ENCODE data around the gene ALPK3.

ALPK3 gene

GRCh38 chr15:84899750-84900149, 82.6 kb downstream of the ALPK3 start:
- peaks cover 0 to 18% (median 4%) of the 10 kb centered on the region in 5 experiments for H3K9me3 ChIP-seq (ENCODE audit: control extremely low read depth in 1 of 5, control insufficient read depth in 4 of 5, insufficient read depth in 2 of 5, low read depth in 1 of 5, low read length in 4 of 5)
- 80% methylated on average over 2 of the region's 7 CpGs for WGBS (ENCODE audit: insufficient coverage)
- ChIA-PET POLR2A (no interaction called here), CTCF (interaction anchor here (1.8 kb wide), 1 partner anchor 12 kb away, joined by 3 read pairs; no protein-coding TSS in a partner anchor)
- H3K27me3 ChIP-seq (replicated peaks in 2 of 5; ENCODE audit: control insufficient read depth in 4 of 5, insufficient read depth in 5 of 5, low read length in 4 of 5): no peaks in the 10 kb centered on the region
- no peak overlapping the region for H3K4me3 ChIP-seq (ENCODE audit: control insufficient read depth in 1 of 7, extremely low read depth in 1 of 7, insufficient read depth in 4 of 7, low read depth in 2 of 7, low read length in 6 of 7)
- H3K4me1 ChIP-seq (ENCODE audit: control extremely low read depth in 1 of 4, control insufficient read depth in 4 of 4, insufficient read depth in 4 of 4, low read length in 3 of 4): no peaks in the 10 kb centered on the region
- DNase-seq: no peak
- no peaks in the 10 kb centered on the region for H3K36me3 ChIP-seq (ENCODE audit: control insufficient read depth in 4 of 4, insufficient read depth in 4 of 4, low read length in 3 of 4)
- no peak overlapping the region for H3K27ac ChIP-seq (ENCODE audit: insufficient read depth in 1 of 2, low read depth in 1 of 2, low read length in 2 of 2, poor library complexity in 1 of 2, severe bottlenecking in 2 of 2)

GRCh38 chr15:84901540-84901939, 84.4 kb downstream of the ALPK3 start:
- DNase-seq: no peak

GRCh38 chr15:84903751-84904150, 86.6 kb downstream of the ALPK3 start:
- CTCF ChIA-PET: no interaction called here
- Histone ChIP-seq H3K4me1 (ENCODE audit: control extremely low read depth in 1 of 4, control insufficient read depth in 4 of 4, insufficient read depth in 4 of 4, low read length in 3 of 4) (no peaks in the 10 kb centered on the region), H3K36me3 (ENCODE audit: control insufficient read depth in 4 of 4, insufficient read depth in 4 of 4, low read length in 3 of 4) (no peaks in the 10 kb centered on the region), H3K9me3 (ENCODE audit: control extremely low read depth in 1 of 5, control insufficient read depth in 4 of 5, insufficient read depth in 2 of 5, low read depth in 1 of 5, low read length in 4 of 5) (peaks cover 0 to 14% (median 4%) of the 10 kb centered on the region in 5 experiments), H3K4me3 (ENCODE audit: control insufficient read depth in 1 of 7, extremely low read depth in 1 of 7, insufficient read depth in 4 of 7, low read depth in 2 of 7, low read length in 6 of 7) (no peak overlapping the region), H3K27ac (ENCODE audit: insufficient read depth in 1 of 2, low read depth in 1 of 2, low read length in 2 of 2, poor library complexity in 1 of 2, severe bottlenecking in 2 of 2) (no peak overlapping the region), H3K27me3 (replicated peaks in 2 of 5; ENCODE audit: control insufficient read depth in 4 of 5, insufficient read depth in 5 of 5, low read length in 4 of 5) (no peaks in the 10 kb centered on the region)
- 100% methylated on average over 1 of the region's 2 CpGs for WGBS (ENCODE audit: insufficient coverage)
- POLR2A ChIA-PET: interaction anchor here (0.7 kb wide), 1 partner anchor 28 kb away, joined by 3 read pairs; no protein-coding TSS in a partner anchor
- no peak for DNase-seq

More at GRCh38 chr15:84901540-84901939, 84.4 kb downstream of the ALPK3 start:
- Histone ChIP-seq H3K4me1 (ENCODE audit: control extremely low read depth in 1 of 4, control insufficient read depth in 4 of 4, insufficient read depth in 4 of 4, low read length in 3 of 4) (no peaks in the 10 kb centered on the region), H3K27ac (ENCODE audit: insufficient read depth in 1 of 2, low read depth in 1 of 2, low read length in 2 of 2, poor library complexity in 1 of 2, severe bottlenecking in 2 of 2) (no peak overlapping the region), H3K36me3 (ENCODE audit: control insufficient read depth in 4 of 4, insufficient read depth in 4 of 4, low read length in 3 of 4) (no peaks in the 10 kb centered on the region), H3K9me3 (ENCODE audit: control extremely low read depth in 1 of 5, control insufficient read depth in 4 of 5, insufficient read depth in 2 of 5, low read depth in 1 of 5, low read length in 4 of 5) (peaks cover 0 to 18% (median 4%) of the 10 kb centered on the region in 5 experiments), H3K27me3 (replicated peaks in 2 of 5; ENCODE audit: control insufficient read depth in 4 of 5, insufficient read depth in 5 of 5, low read length in 4 of 5) (no peaks in the 10 kb centered on the region), H3K4me3 (ENCODE audit: control insufficient read depth in 1 of 7, extremely low read depth in 1 of 7, insufficient read depth in 4 of 7, low read depth in 2 of 7, low read length in 6 of 7) (no peak overlapping the region)
- ChIA-PET POLR2A (no interaction called here), CTCF (no interaction called here)
- 100% methylated on average over 1 of the region's 2 CpGs for WGBS (ENCODE audit: insufficient coverage)

GRCh38 chr15:84904419-84904818, 87.3 kb downstream of the ALPK3 start:
- 90% methylated on average over 2 of the region's 2 CpGs for WGBS (ENCODE audit: insufficient coverage)
- no peak overlapping the region for H3K27ac ChIP-seq (ENCODE audit: insufficient read depth in 1 of 2, low read depth in 1 of 2, low read length in 2 of 2, poor library complexity in 1 of 2, severe bottlenecking in 2 of 2)
- CTCF ChIA-PET: interaction anchor here (0.6 kb wide), 1 partner anchor 28 kb away, joined by 3 read pairs; no protein-coding TSS in a partner anchor

GRCh38 chr15:84905016-84905916, 88.1 kb downstream of the ALPK3 start:
- Histone ChIP-seq H3K36me3 (ENCODE audit: control insufficient read depth in 4 of 4, insufficient read depth in 4 of 4, low read length in 3 of 4) (no peaks in the 10 kb centered on the region), H3K27ac (ENCODE audit: insufficient read depth in 1 of 2, low read depth in 1 of 2, low read length in 2 of 2, poor library complexity in 1 of 2, severe bottlenecking in 2 of 2) (no peak overlapping the region), H3K9me3 (ENCODE audit: control extremely low read depth in 1 of 5, control insufficient read depth in 4 of 5, insufficient read depth in 2 of 5, low read depth in 1 of 5, low read length in 4 of 5) (peaks cover 0 to 6% (median 1%) of the 10 kb centered on the region in 5 experiments), H3K27me3 (replicated peaks in 2 of 5; ENCODE audit: control insufficient read depth in 4 of 5, insufficient read depth in 5 of 5, low read length in 4 of 5) (no peaks in the 10 kb centered on the region), H3K4me3 (ENCODE audit: control insufficient read depth in 1 of 7, extremely low read depth in 1 of 7, insufficient read depth in 4 of 7, low read depth in 2 of 7, low read length in 6 of 7) (no peak overlapping the region), H3K4me1 (ENCODE audit: control extremely low read depth in 1 of 4, control insufficient read depth in 4 of 4, insufficient read depth in 4 of 4, low read length in 3 of 4) (no peaks in the 10 kb centered on the region)
- CTCF ChIA-PET: interaction anchor here (0.6 kb wide), 1 partner anchor 29 kb away, joined by 3 read pairs; no protein-coding TSS in a partner anchor
- WGBS (ENCODE audit: insufficient coverage): 98% methylated on average over 13 of the region's 15 CpGs
- no peak for DNase-seq
- POLR2A ChIA-PET: no interaction called here

More at GRCh38 chr15:84904419-84904818, 87.3 kb downstream of the ALPK3 start:
- H3K36me3 ChIP-seq (ENCODE audit: control insufficient read depth in 4 of 4, insufficient read depth in 4 of 4, low read length in 3 of 4): no peaks in the 10 kb centered on the region
- no peaks in the 10 kb centered on the region for H3K27me3 ChIP-seq (replicated peaks in 2 of 5; ENCODE audit: control insufficient read depth in 4 of 5, insufficient read depth in 5 of 5, low read length in 4 of 5)
- no peak overlapping the region for H3K4me3 ChIP-seq (ENCODE audit: control insufficient read depth in 1 of 7, extremely low read depth in 1 of 7, insufficient read depth in 4 of 7, low read depth in 2 of 7, low read length in 6 of 7)
- no peak for DNase-seq
- POLR2A ChIA-PET: no interaction called here
- H3K9me3 ChIP-seq (ENCODE audit: control extremely low read depth in 1 of 5, control insufficient read depth in 4 of 5, insufficient read depth in 2 of 5, low read depth in 1 of 5, low read length in 4 of 5): peaks cover 0 to 10% (median 3%) of the 10 kb centered on the region in 5 experiments
- H3K4me1 ChIP-seq (ENCODE audit: control extremely low read depth in 1 of 4, control insufficient read depth in 4 of 4, insufficient read depth in 4 of 4, low read length in 3 of 4): no peaks in the 10 kb centered on the region

GRCh38 chr15:84907731-84908130, 90.6 kb downstream of the ALPK3 start:
- no peak overlapping the region for H3K27ac ChIP-seq (ENCODE audit: insufficient read depth in 1 of 2, low read depth in 1 of 2, low read length in 2 of 2, poor library complexity in 1 of 2, severe bottlenecking in 2 of 2)
- no peaks in the 10 kb centered on the region for H3K4me1 ChIP-seq (ENCODE audit: control extremely low read depth in 1 of 4, control insufficient read depth in 4 of 4, insufficient read depth in 4 of 4, low read length in 3 of 4)
- WGBS (ENCODE audit: insufficient coverage): 95% methylated on average over 2 of the region's 4 CpGs
- H3K9me3 ChIP-seq (ENCODE audit: control extremely low read depth in 1 of 5, control insufficient read depth in 4 of 5, insufficient read depth in 2 of 5, low read depth in 1 of 5, low read length in 4 of 5): no peaks in the 10 kb centered on the region
- H3K27me3 ChIP-seq (replicated peaks in 2 of 5; ENCODE audit: control insufficient read depth in 4 of 5, insufficient read depth in 5 of 5, low read length in 4 of 5): no peaks in the 10 kb centered on the region
- no peak overlapping the region for H3K4me3 ChIP-seq (ENCODE audit: control insufficient read depth in 1 of 7, extremely low read depth in 1 of 7, insufficient read depth in 4 of 7, low read depth in 2 of 7, low read length in 6 of 7)
- no peaks in the 10 kb centered on the region for H3K36me3 ChIP-seq (ENCODE audit: control insufficient read depth in 4 of 4, insufficient read depth in 4 of 4, low read length in 3 of 4)
- no peak for DNase-seq
- ChIA-PET POLR2A (no interaction called here), CTCF (no interaction called here)

GRCh38 chr15:84908564-84908963, 91.4 kb downstream of the ALPK3 start:
- Histone ChIP-seq H3K27me3 (replicated peaks in 2 of 5; ENCODE audit: control insufficient read depth in 4 of 5, insufficient read depth in 5 of 5, low read length in 4 of 5) (no peaks in the 10 kb centered on the region), H3K4me1 (ENCODE audit: control extremely low read depth in 1 of 4, control insufficient read depth in 4 of 4, insufficient read depth in 4 of 4, low read length in 3 of 4) (no peaks in the 10 kb centered on the region), H3K9me3 (ENCODE audit: control extremely low read depth in 1 of 5, control insufficient read depth in 4 of 5, insufficient read depth in 2 of 5, low read depth in 1 of 5, low read length in 4 of 5) (no peaks in the 10 kb centered on the region), H3K36me3 (ENCODE audit: control insufficient read depth in 4 of 4, insufficient read depth in 4 of 4, low read length in 3 of 4) (no peaks in the 10 kb centered on the region), H3K27ac (ENCODE audit: insufficient read depth in 1 of 2, low read depth in 1 of 2, low read length in 2 of 2, poor library complexity in 1 of 2, severe bottlenecking in 2 of 2) (no peak overlapping the region), H3K4me3 (ENCODE audit: control insufficient read depth in 1 of 7, extremely low read depth in 1 of 7, insufficient read depth in 4 of 7, low read depth in 2 of 7, low read length in 6 of 7) (no peak overlapping the region)
- 88% methylated on average over 8 of the region's 13 CpGs for WGBS (ENCODE audit: insufficient coverage)
- DNase-seq: no peak
- CTCF ChIA-PET: interaction anchor here (1.1 kb wide), 2 partner anchors 18 to 21 kb away, joined by 3 to 4 read pairs; no protein-coding TSS in a partner anchor
- POLR2A ChIA-PET: no interaction called here
